ENCODE results near the gene CHRNA5. TPM values are rescaled to one million over a fixed set of nuclear protein-coding genes. Genes with fewer than 3 reads are reported as not detected.

The CHRNA5 gene
- polyA plus RNA-seq, 1 donor from 2014 or later = 6.8 TPM

GRCh38 chr15:78536134-78536533, 29.2 kb upstream of the CHRNA5 start:
- Histone ChIP-seq H3F3A (ENCODE audit: insufficient read depth, low read length, poor library complexity, severe bottlenecking) (no peaks in the 10 kb centered on the region), H3K9ac (ENCODE audit: low read length) (no peak overlapping the region), H3K9me3 (ENCODE audit: low read length) (no peaks in the 10 kb centered on the region), H3K79me2 (replicated peaks; ENCODE audit: insufficient read depth, low read length) (peaks cover 6% of the 10 kb centered on the region), H3K36me3 (ENCODE audit: insufficient read depth, low read length) (no peaks in the 10 kb centered on the region), H2AFZ (ENCODE audit: low read depth, low read length) (no peak overlapping the region), H3K27me3 (ENCODE audit: insufficient read depth, low read depth, low read length) (no peaks in the 10 kb centered on the region), H4K20me1 (ENCODE audit: insufficient read depth) (no peaks in the 10 kb centered on the region), H3K9me2 (ENCODE audit: insufficient read depth, low read length) (no peaks in the 10 kb centered on the region), H3K4me3 (ENCODE audit: low read length) (no peak overlapping the region), H3K27ac (ENCODE audit: low read length) (no peak overlapping the region), H3K4me2 (ENCODE audit: low read length) (no peak overlapping the region)
- TF ChIP-seq EP300 (conservative IDR thresholded peaks at IDR 0.05; ENCODE audit: poor library complexity, severe bottlenecking) = no peak
- TF ChIP-seq MXI1 (conservative IDR thresholded peaks at IDR 0.05; ENCODE audit: poor library complexity, severe bottlenecking) = no peak
- no peak for TF ChIP-seq TAF1 (IDR thresholded peaks at IDR 0.05; ENCODE audit: low read depth)
- TF ChIP-seq CTCF (IDR thresholded peaks at IDR 0.05; ENCODE audit: poor library complexity, severe bottlenecking) = no peak
- no peak for TF ChIP-seq SMC3 (conservative IDR thresholded peaks at IDR 0.05; ENCODE audit: poor library complexity)
- no peak for TF ChIP-seq POLR2AphosphoS5 (IDR thresholded peaks at IDR 0.05)
- TF ChIP-seq REST (IDR thresholded peaks at IDR 0.05; ENCODE audit: borderline replicate concordance) = no peak
- no peak for TF ChIP-seq RAD21 (conservative IDR thresholded peaks at IDR 0.05)
- TF ChIP-seq EZH2 (IDR thresholded peaks at IDR 0.05; ENCODE audit: borderline replicate concordance, insufficient read depth, low read length, poor library complexity, severe bottlenecking) = no peak

- no peaks in the 10 kb centered on the region for H3K9me2 ChIP-seq (ENCODE audit: insufficient read depth, low read length)
- H4K20me1 ChIP-seq (ENCODE audit: insufficient read depth) = no peaks in the 10 kb centered on the region
- no peaks in the 10 kb centered on the region for H3K27me3 ChIP-seq (ENCODE audit: insufficient read depth, low read depth, low read length)
- no peaks in the 10 kb centered on the region for H3K36me3 ChIP-seq (ENCODE audit: insufficient read depth, low read length)
- no peak overlapping the region for H3K9ac ChIP-seq (ENCODE audit: low read length)
- no peak overlapping the region for H3K4me3 ChIP-seq (ENCODE audit: low read length)
- H3K27ac ChIP-seq (ENCODE audit: low read length) = no peak overlapping the region
- no peak overlapping the region for H2AFZ ChIP-seq (ENCODE audit: low read depth, low read length)
- TF ChIP-seq CTCF (IDR thresholded peaks at IDR 0.05; ENCODE audit: poor library complexity, severe bottlenecking) (no peak), POLR2AphosphoS5 (IDR thresholded peaks at IDR 0.05) (no peak), REST (IDR thresholded peaks at IDR 0.05; ENCODE audit: borderline replicate concordance) (no peak), MXI1 (conservative IDR thresholded peaks at IDR 0.05; ENCODE audit: poor library complexity, severe bottlenecking) (no peak), EP300 (conservative IDR thresholded peaks at IDR 0.05; ENCODE audit: poor library complexity, severe bottlenecking) (no peak), EZH2 (IDR thresholded peaks at IDR 0.05; ENCODE audit: borderline replicate concordance, insufficient read depth, low read length, poor library complexity, severe bottlenecking) (no peak), SMC3 (conservative IDR thresholded peaks at IDR 0.05; ENCODE audit: poor library complexity) (no peak), RAD21 (conservative IDR thresholded peaks at IDR 0.05) (no peak), TAF1 (IDR thresholded peaks at IDR 0.05; ENCODE audit: low read depth) (no peak)
- no peaks in the 10 kb centered on the region for H3F3A ChIP-seq (ENCODE audit: insufficient read depth, low read length, poor library complexity, severe bottlenecking)
- H3K79me2 ChIP-seq (replicated peaks; ENCODE audit: insufficient read depth, low read length) = peaks cover 18% of the 10 kb centered on the region
- H3K4me2 ChIP-seq (ENCODE audit: low read length) = no peak overlapping the region
- H3K9me3 ChIP-seq (ENCODE audit: low read length) = no peaks in the 10 kb centered on the region
These were observed 27.9 kb upstream of the CHRNA5 start for GRCh38 chr15:78537266-78537905.
